Measurements from ENCODE around the gene NCLN. TPM values are rescaled to one million over a fixed set of nuclear protein-coding genes. Genes with fewer than 3 reads are reported as not detected.
"Not testable (repeated sequence)": the region's sequence is repeated elsewhere in the genome, so short reads cannot be mapped to it uniquely, and the experiment has no call there.

Gene NCLN
- total RNA-seq, 2 donors from 2014 or later: 46.4 to 81.6 TPM

GRCh38 chr19:3150739-3151329, 34.9 kb upstream of the NCLN start:
- Mint-ChIP-seq H3K9me3 (peaks cover 4% of the 10 kb centered on the region), H3K27ac (no peak overlapping the region), H3K4me3 (no peak overlapping the region), H3K36me3 (ENCODE audit: low read depth) (peaks cover 49% of the 10 kb centered on the region), H3K27me3 (no peaks in the 10 kb centered on the region), H3K4me1 (peaks cover 18% of the 10 kb centered on the region)
- no peak for ATAC-seq (replicated peaks)

- no peak for ATAC-seq (replicated peaks)
- peaks cover 13% of the 10 kb centered on the region for H3K4me1 Mint-ChIP-seq
- H3K36me3 Mint-ChIP-seq (ENCODE audit: low read depth): peaks cover 39% of the 10 kb centered on the region
- no peak overlapping the region for H3K4me3 Mint-ChIP-seq
- H3K27ac Mint-ChIP-seq: no peak overlapping the region
- no peaks in the 10 kb centered on the region for H3K27me3 Mint-ChIP-seq
- H3K9me3 Mint-ChIP-seq: peaks cover 4% of the 10 kb centered on the region
Measured at GRCh38 chr19:3151563-3152418, 33.9 kb upstream of the NCLN start.

- H3K27me3 Mint-ChIP-seq: no peaks in the 10 kb centered on the region
- peaks cover 33% of the 10 kb centered on the region for H3K36me3 Mint-ChIP-seq (ENCODE audit: low read depth)
- no peak overlapping the region for H3K4me3 Mint-ChIP-seq
- no peak for ATAC-seq (replicated peaks)
- H3K9me3 Mint-ChIP-seq: peaks cover 4% of the 10 kb centered on the region
- H3K27ac Mint-ChIP-seq: no peak overlapping the region
- peaks cover 16% of the 10 kb centered on the region for H3K4me1 Mint-ChIP-seq
Measured at GRCh38 chr19:3152419-3152780, 33.3 kb upstream of the NCLN start.

GRCh38 chr19:3153286-3154230, 32.2 kb upstream of the NCLN start:
- no peak overlapping the region for H3K27ac Mint-ChIP-seq
- peaks cover 4% of the 10 kb centered on the region for H3K9me3 Mint-ChIP-seq
- H3K27me3 Mint-ChIP-seq: no peaks in the 10 kb centered on the region
- ATAC-seq (replicated peaks): no peak
- H3K36me3 Mint-ChIP-seq (ENCODE audit: low read depth): peaks cover 22% of the 10 kb centered on the region
- H3K4me3 Mint-ChIP-seq: no peak overlapping the region
- H3K4me1 Mint-ChIP-seq: peaks cover 21% of the 10 kb centered on the region

- H3K4me3 Mint-ChIP-seq; H3K27ac Mint-ChIP-seq; ATAC-seq (replicated peaks); H3K27me3 Mint-ChIP-seq; H3K9me3 Mint-ChIP-seq: not testable (repeated sequence)
- Mint-ChIP-seq H3K4me1 (peaks cover 14% of the 10 kb centered on the region), H3K36me3 (ENCODE audit: low read depth) (peaks cover 13% of the 10 kb centered on the region)
Measured at GRCh38 chr19:3154447-3154846, 31.3 kb upstream of the NCLN start.

GRCh38 chr19:3154957-3155736, 30.6 kb upstream of the NCLN start:
- H3K36me3 Mint-ChIP-seq (ENCODE audit: low read depth): peaks cover 6% of the 10 kb centered on the region
- peaks cover 12% of the 10 kb centered on the region for H3K4me1 Mint-ChIP-seq
- no peak overlapping the region for H3K27ac Mint-ChIP-seq
- ATAC-seq (replicated peaks): peak; percentile 95
- H3K9me3 Mint-ChIP-seq: peaks cover 4% of the 10 kb centered on the region
- H3K4me3 Mint-ChIP-seq: no peak overlapping the region
- no peaks in the 10 kb centered on the region for H3K27me3 Mint-ChIP-seq

- no peak overlapping the region for H3K27ac Mint-ChIP-seq
- H3K9me3 Mint-ChIP-seq: peaks cover 4% of the 10 kb centered on the region
- no peaks in the 10 kb centered on the region for H3K36me3 Mint-ChIP-seq (ENCODE audit: low read depth)
Measured at GRCh38 chr19:3157096-3157845, 28.5 kb upstream of the NCLN start.

GRCh38 chr19:3159565-3159964, 26.2 kb upstream of the NCLN start:
- H3K9me3 Mint-ChIP-seq: peaks cover 4% of the 10 kb centered on the region
- no peaks in the 10 kb centered on the region for H3K27me3 Mint-ChIP-seq
- no peak for ATAC-seq (replicated peaks)
- no peaks in the 10 kb centered on the region for H3K36me3 Mint-ChIP-seq (ENCODE audit: low read depth)
- H3K4me3 Mint-ChIP-seq: no peak overlapping the region
- H3K27ac Mint-ChIP-seq: peak overlapping the region; percentile 89
- H3K4me1 Mint-ChIP-seq: peaks cover 26% of the 10 kb centered on the region

More at GRCh38 chr19:3157096-3157845, 28.5 kb upstream of the NCLN start:
- no peaks in the 10 kb centered on the region for H3K27me3 Mint-ChIP-seq
- ATAC-seq (replicated peaks): no peak
- H3K4me3 Mint-ChIP-seq: peak overlapping the region; percentile 30
- H3K4me1 Mint-ChIP-seq: peaks cover 20% of the 10 kb centered on the region

GRCh38 chr19:3160219-3160618, 25.5 kb upstream of the NCLN start:
- H3K4me1 Mint-ChIP-seq: peaks cover 26% of the 10 kb centered on the region
- no peaks in the 10 kb centered on the region for H3K27me3 Mint-ChIP-seq
- H3K4me3 Mint-ChIP-seq: peak overlapping the region; percentile 34
- H3K9me3 Mint-ChIP-seq: no peaks in the 10 kb centered on the region
- no peak for ATAC-seq (replicated peaks)
- H3K27ac Mint-ChIP-seq: peak overlapping the region; percentile 89
- H3K36me3 Mint-ChIP-seq (ENCODE audit: low read depth): peaks cover 2% of the 10 kb centered on the region

- Mint-ChIP-seq H3K27me3 (no peaks in the 10 kb centered on the region), H3K4me1 (peaks cover 26% of the 10 kb centered on the region), H3K27ac (peak overlapping the region; percentile 89), H3K9me3 (no peaks in the 10 kb centered on the region), H3K4me3 (peak overlapping the region; percentile 25), H3K36me3 (ENCODE audit: low read depth) (peaks cover 15% of the 10 kb centered on the region)
- peak; percentile 42 for ATAC-seq (replicated peaks)
Measured at GRCh38 chr19:3161453-3161852, 24.3 kb upstream of the NCLN start.

- Mint-ChIP-seq H3K9me3 (no peaks in the 10 kb centered on the region), H3K4me1 (peaks cover 20% of the 10 kb centered on the region), H3K4me3 (peak overlapping the region; percentile 27), H3K36me3 (ENCODE audit: low read depth) (peaks cover 26% of the 10 kb centered on the region), H3K27ac (peak overlapping the region; percentile 71), H3K27me3 (no peaks in the 10 kb centered on the region)
- ATAC-seq (replicated peaks): peak; percentile 45
Measured at GRCh38 chr19:3162418-3163229, 23.1 kb upstream of the NCLN start.

- H3K27ac Mint-ChIP-seq: peak overlapping the region; percentile 71
- peak; percentile 61 for ATAC-seq (replicated peaks)
- H3K27me3 Mint-ChIP-seq: no peaks in the 10 kb centered on the region
- H3K9me3 Mint-ChIP-seq: no peaks in the 10 kb centered on the region
- H3K4me1 Mint-ChIP-seq: peaks cover 17% of the 10 kb centered on the region
- peak overlapping the region; percentile 27 for H3K4me3 Mint-ChIP-seq
- peaks cover 34% of the 10 kb centered on the region for H3K36me3 Mint-ChIP-seq (ENCODE audit: low read depth)
Measured at GRCh38 chr19:3163230-3163886, 22.4 kb upstream of the NCLN start.

All from activated T-helper 17 cell treated with anti-CD3 and anti-CD28 coated beads, Interleukin-2, amount 50 U/mL, for 72 hours (primary cell).